Hematopoietic multipotent progenitor cell (in vitro differentiated cells): ENCODE data around the gene ZDHHC14. TPM values are rescaled to one million over a fixed set of nuclear protein-coding genes. Genes with fewer than 3 reads are reported as not detected.

ENCODE experiments used
- DNase-seq, 3 donors: peaks; one replicate each; pipeline ENCODE4 v3.0.0-alpha.2; 2011 to 2015; ENCODE audit warnings: low read depth in 2 of 3, low spot score in 2 of 3
- total RNA-seq: library from RNA; depleted of rRNA; stranded (reverse); fragments of >200 nt; gene quantifications from one replicate; pipeline ENCODE4 v1.2.3, GENCODE V29; 2012

ZDHHC14 gene
- total RNA-seq, 1 donor = 5.9 TPM

DNA sequence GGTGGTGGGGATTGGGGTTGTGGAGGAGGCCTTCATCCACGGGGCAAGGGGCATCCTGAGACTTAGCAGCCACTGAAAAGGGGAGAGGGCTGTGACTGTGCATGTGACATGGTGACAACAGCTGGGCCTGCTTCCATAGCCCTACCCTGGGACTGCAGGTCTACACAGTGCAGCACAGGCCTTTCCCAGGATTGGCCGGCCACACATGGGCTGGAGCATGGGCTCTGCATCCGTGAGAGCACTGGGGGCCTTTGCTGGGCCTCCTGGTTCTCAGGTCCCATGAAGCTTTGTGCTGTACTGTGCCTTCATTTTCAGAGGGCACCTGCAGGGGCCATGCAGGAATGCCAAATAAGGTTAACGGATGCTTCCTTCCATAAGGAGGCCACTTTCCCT is 56.0 kb downstream of the ZDHHC14 start:
- no peak for DNase-seq

DNA sequence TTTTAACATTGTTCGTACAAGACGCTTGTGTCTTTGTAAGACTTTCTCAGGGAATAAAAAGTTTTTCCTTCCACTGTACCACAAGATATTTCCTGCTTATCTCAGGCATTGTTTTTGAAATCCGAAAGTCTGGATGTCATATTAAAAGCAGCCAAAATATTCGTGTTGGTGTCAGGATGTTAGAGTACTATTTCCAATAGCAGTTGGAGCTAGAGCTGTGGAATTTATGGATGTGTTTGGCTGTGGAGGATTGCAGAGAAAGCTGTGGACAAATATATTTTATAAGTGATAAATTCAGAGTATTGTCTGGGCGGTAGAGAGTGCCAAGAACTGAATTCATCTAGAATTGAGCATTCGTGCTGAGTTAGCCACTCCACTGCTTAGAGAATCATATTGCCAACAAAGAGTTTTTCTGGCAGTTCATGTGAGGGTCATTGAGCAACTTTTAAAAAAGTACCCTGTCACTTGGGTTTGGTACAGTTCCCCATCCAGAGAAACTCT is 57.7 kb downstream of the ZDHHC14 start:
- DNase-seq = no peak

DNA sequence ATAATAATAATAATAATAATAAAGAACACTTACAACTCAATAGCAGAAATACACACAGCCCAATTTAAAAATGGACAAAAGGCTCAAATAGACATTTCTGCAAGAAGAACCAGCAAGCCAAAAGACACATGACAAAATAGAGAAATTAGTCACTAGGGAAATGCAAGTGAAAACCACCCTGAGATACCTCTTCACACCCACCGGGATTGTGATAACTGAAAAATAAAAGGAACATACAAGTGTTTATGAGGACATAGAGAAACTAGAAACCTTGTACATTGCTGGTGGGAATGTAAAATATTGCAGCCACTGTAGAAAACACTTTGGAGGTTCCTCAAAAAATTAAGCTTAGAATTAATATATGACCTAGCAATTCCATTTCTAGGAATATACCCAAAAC is 59.2 kb downstream of the ZDHHC14 start:
- no peak for DNase-seq

DNA sequence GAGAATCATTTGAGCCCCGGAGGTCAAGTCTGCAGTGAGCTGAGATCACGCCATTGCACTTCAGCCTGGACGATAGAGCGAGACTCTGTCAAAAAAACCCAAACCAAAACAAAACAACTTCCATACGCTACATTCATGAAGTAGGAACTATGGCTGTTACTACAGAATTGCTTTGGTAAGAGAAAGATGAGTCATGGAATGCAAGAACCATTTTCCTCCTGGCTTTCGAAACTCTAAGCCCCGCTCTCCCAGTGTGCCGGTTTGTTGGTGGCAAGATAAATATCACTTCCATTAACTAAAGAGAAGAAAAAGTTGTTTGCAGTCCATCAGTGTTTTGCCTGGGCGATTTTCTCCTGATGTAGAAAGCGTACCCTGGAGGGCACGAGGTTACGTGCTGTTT is 61.3 kb downstream of the ZDHHC14 start:
- no peak for DNase-seq

DNA sequence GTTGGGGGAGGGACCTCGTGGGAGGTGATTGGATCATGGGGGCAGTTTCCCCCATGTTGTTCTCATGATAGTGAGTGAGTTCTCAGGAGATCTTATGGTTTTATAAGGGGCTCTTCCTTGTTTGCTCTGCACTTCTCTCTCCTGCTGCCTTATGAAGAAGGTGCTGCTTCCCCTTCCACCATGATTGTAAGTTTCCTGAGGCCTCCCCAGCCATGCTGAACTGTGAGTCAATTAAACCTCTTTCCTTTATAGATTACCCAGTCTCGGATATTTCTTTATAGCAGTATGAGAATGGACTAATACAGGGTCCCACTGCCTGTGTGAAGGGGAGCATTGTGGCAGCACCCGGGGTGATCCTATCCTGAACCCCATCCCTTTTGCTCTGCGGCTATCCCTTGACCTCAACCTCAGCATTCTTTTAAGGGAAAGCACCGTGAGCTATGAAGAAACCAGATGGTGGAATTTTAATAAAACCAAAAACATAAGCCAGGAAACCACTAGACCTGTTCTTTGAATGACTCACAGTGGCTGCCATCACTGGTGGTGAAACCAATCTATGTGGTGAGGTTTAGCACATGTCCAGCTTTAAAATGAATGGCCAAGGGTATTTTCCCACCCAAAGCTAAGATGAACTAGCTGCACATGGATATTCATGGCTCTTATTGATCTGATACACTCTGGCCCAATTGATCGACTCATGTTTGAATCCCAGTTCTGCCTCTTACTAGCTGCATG is 62.2 kb downstream of the ZDHHC14 start:
- peak in 1 of 3 donors; percentile 12 for DNase-seq

DNA sequence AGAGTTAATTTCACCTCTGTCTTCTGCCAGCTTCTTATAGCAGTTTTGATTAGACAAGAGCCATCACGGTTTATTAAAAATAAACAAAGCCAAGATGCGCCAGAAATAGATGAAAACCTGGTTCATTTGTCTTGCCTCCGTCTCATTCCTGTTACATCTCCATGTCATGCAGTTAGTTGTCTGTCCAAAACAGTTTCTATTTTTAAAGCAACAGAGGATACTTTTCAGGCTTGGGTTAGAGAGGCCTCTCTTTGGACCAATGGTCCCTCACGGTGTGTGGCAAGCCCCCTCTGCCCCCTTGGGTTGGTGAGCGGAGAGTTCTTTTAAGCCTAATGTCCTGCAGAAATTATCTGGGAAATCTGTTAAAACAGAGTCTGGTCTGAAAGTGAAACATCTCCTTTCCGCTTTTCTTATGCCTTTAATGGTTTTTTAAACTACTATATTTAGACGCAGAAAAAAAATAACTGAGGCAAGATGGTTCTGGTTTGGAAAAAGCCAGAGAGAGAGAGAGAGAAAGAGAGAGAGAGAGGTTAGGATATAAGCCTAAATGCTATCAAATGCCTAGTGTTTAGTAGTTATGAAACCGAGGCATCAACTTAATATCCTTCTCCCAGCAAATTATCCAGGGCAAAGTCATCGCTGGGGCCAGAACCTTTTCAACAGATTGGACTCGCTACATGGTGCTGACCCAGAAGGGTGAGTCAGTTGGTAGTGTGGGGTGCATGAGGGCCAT is 64.5 kb downstream of the ZDHHC14 start:
- DNase-seq = no peak

DNA sequence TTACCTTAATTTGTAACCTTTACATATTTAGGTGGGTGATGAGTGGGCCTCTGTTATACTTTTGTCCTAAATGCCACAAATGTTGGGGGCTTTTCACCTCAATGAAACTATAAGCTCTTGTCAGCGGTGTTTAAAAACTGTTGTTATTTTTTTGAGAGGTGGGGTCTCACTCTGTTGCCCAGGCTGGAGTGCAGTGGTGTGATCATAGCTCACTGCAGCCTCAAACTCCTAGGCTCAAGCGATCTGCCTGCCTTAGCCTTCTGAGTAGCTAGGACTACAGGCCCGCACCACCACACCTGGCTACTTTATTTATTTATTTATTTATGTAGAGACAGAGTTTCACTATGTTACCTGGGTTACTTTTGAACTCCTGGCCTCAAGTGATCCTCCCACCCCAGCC is 66.7 kb downstream of the ZDHHC14 start:
- no peak for DNase-seq

DNA sequence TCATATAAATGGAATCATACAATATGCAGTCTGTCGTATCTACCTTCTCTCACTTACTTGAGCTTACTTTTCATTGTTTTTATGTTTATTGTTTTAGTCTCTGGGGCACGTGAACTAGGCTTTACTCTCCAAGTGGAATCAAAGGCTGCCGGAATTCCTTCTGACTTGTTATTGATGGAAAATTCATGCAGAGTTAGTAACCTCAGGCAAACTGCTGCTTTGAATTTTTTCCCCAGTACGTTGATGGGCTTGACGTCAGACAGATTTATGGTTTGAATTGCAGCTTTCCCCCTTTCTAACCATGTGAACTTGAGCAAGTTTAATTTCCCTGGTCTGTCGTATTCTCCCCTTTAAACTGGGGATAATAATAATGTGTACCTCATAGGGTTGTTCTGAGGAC is 68.6 kb downstream of the ZDHHC14 start:
- no peak for DNase-seq

DNA sequence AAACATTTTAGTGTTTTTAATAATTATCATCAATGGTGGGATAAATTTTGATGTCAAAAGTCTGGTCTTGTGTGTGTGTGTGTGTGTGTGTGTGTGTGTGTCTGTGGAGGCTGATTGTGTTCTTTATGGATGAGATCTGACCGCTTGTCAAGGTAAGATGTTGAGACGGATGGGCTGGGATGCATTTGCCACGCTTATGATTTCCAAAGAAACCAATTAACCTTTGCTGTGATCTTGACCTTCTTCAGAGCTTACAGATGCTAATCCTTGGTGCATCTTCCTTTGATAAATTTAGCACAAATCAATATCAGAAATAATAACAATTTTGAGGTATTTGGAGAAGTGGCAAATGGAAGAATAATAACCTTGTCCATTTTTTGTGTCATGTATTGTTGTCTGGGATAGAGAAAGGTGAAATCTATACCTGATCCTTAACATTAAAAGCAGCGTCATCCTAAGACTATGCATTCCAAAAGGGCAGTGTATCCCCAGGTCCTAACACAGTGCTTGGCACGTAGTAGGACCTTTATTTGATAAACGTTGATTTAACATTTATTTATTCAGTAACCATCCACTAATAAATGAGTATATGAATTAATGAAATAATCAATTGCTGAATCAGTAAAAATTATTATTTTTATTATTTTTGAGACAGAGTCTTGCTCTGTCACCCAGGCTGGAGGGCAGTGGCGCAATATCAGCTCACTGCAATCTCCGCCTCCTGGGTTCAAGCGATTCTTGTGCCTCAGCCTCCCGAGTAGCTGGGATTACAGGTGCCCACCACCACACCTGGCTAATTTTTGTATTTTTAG is 70.1 kb downstream of the ZDHHC14 start:
- no peak for DNase-seq

DNA sequence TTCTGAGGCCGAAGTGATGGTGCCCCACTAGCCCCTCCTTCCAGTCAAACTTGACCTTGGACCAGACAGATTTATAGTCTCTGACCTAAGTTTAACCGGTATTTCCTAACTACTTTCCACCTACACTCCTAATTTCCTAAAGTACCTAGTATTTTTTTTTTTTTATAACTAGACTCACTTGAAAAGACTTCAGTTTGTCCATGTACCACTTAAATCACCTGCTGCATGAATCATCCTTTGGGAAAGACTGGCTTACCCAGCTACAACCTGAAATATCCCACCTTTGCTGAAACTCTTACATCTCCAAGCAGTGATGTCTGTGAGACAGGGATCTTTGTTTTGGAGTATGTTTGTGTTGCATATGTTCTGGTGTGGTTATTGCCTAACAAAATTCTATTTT is 71.1 kb downstream of the ZDHHC14 start:
- no peak for DNase-seq

DNA sequence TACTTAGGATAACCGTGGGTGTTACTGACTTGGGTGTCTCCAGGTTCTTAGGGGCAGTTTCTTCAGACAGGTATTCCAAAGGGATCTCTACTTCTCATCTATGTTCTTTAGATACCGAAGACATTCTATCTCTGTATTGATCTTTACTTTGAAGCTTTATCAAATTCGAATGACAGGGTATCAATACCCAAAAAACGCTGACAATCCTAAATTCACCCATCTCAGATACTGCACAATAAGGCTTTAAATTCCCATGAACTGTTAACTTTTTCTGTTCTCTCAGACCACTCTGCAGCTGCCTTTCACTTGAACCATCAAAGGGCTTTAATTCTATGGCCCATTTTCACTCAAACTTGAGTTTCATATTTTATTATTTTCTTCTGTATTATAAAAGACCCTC is 72.1 kb downstream of the ZDHHC14 start:
- no peak for DNase-seq

DNA sequence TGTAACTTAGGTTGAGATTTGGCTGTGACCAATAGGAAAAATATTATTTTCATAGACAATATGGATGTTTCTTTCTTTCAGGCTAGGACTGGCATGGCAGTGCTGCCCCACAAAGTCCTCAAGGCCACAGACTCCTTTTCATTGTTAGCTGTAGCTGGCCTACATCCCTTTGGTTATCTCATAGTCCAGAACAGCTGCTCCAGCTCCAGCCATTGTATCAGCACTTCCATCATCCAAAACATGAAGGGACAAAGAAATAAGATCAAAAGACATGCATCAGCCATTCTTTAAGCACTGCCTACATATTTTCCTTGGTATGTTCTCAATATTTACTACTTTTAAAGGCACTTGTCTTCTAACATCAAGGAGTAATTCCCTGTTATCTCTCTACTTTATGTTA is 73.0 kb downstream of the ZDHHC14 start:
- no peak for DNase-seq

DNA sequence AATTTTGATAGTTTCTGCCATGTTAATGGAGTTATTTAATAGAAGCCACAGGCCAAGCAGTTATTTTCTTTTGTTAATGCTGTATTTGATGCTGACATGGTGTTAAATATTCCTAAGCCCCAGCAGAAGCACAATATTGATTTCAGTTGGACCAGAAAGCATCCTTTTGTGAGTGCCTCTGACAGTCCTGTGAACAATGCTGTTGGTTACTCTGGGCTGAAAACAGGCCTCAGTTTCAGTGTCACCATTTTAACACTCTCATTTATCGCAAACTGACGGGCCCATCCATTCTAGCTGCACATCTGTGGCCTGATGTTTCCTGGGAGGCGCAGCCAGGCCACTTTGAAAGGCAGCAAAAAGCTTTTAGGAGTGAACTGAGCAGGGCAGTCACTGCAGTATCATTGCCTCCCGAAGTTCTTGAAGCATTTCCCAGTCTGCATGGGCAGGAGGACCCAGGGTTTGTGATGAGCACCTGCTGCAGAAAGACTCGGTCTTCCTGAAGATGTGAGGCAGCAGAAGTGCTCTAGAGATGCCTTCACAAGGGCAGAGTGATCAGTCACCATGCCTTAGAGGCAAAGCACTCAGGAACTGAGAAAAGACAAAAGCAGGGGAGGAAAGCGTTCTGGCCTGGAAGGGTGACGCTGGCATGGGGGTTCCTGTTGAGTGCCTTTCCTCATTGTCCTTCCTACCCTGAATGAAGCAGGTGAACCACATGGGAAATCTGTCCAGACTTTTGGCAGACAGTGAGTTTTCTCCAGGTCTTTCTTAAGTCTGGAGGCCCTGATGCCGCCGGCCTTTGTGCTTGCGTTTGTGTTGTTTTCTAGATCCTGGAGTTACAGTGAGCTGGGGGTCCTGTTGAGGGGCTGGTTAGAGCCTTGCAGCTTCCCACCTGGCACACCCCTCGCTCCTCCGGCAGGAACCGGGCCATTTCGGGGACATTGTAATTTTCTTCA is 74.0 kb downstream of the ZDHHC14 start:
- DNase-seq = no peak

DNA sequence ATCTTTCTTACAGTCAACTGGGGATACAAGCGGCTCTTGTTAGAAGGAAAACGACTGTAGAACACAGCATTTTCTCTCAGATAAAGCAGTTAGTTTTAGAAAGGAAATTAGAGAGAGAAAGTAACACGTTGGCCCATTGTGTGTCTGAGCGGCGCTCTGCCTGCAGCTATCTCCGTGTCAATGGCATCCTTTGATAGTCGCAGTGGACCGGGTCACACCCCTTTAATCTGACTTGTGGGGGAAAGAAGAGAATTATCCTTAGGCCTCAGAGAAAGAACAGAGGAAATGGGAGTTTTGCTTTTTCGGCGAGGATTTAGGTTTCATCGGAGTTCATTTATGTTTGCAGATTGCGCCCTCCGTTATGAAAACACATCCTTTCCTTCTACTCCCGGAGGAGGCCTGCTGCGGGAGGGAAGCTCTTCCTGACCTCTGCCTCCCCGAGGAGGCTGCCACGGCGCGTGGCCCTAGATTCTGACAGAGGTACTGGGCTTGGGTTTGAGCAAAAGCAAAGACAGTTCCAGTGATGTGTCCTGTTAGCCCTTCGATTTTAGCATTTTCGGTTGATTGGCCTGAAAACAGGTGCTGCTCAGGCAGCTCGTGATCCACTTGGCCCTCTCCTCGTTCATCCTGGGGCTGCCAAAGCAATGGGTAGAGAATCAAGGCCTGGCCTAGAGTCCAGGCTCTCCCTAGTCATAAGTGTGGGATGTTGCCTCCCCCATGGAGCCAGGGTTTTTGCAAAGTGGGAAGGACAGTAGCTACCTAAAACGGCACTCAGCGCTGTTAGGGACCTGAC is 74.9 kb downstream of the ZDHHC14 start:
- no peak for DNase-seq

DNA sequence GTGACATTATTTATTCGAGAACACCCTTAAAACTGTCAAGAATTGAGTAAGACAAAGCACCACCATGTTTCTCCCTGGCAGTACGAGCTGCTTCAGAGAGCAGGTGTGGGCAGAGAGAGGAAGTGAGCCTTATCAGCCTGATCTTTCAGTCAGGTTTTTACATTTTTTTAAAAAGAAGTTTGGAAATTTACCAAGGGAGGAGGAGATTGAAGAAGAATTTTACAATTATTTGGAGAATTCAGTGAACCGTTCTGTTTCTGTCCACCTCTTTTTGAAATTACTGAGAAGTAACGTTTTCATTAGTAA is 75.5 kb downstream of the ZDHHC14 start:
- DNase-seq = peak in 2 of 3 donors; percentile 54 to 84

DNA sequence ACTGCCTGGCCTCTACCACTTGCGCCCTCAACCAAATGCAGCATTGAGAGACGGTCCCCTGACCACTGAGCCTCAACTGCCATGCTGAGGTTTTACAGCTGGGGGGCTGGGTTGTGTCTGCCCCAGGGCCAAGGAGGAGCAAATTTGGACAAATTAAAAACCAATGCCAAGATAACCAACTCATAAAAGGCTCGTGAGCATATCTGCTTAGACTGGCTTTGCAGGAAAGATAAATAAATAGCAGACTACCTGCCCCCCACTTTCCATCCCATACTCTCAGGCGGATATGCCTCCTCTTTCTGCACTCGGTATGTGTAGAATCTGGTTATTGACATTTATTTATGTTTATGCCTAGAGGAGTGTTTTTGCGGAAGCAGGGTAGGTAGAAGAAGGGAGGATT is 76.8 kb downstream of the ZDHHC14 start:
- DNase-seq = no peak

DNA sequence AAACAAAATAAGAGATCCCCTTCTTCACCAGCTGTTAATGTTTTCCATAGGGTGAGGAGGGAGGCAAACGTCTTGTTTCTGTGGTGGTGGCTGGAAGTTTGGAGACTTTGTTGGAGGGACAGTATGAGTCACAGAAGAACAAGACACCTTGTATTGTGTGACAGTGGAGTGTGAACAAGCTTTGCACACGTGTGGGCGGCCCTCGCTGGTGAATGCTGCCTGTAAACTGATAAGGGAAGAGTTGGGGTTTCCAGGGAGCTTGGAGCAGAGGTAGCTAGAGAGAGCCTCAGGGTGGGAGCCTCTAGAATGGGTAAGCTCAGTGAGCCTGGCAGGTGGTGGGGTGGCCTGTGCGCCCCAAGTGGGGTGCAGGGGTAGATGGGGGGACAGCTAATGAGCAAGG is 78.3 kb downstream of the ZDHHC14 start:
- DNase-seq = no peak

DNA sequence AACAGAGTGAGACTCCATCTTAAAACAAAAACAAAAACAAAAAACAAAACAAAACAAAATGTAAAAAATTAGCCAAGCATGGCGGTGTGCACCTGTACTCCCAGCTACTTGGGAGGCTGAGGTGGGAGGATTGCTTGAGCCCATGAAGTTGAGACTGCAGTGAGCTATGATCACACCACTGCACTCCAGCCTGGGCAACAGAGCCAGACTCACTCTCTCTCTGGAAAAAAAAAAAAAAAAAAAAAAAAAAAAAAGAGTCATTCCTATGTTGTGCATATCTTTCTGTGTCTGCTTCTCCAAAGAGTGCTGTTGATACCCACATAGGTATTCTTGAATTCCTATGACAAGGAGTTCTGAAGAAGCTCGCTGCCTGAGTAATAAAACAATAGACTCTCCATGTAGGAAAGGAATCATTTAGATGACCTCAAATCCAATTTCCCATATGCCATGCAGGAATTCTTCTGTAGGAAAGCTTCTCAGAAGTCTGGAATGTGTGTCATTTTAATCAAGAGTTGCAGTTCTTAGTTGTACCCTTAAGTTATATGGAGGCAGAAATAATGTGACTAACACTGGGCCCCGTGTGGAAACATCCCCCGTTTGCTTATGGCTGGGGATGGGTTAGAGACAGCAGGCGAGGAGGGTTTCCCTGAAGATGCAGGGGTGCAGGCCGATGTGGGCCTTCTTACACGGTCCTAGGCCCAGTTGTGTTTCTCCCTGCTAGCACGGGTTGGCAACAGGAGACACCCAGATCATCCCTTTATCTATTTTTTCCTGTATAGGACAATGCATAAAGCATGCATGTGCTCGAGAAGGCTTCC is 79.4 kb downstream of the ZDHHC14 start:
- no peak for DNase-seq
